ENCODE measurements around the gene ZMYND12. TPM values are rescaled to one million over a fixed set of nuclear protein-coding genes. Genes with fewer than 3 reads are reported as not detected.

Gene ZMYND12
- total RNA-seq, 1 donor from 2014 or later: 1.1 TPM

- Mint-ChIP-seq H3K4me3 (ENCODE audit: unreplicated experiment) (no peak overlapping the region), H3K27me3 (ENCODE audit: unreplicated experiment) (peaks cover 3% of the 10 kb centered on the region), H3K9me3 (ENCODE audit: unreplicated experiment) (no peaks in the 10 kb centered on the region), H3K27ac (ENCODE audit: unreplicated experiment) (no peak overlapping the region), H3K4me1 (ENCODE audit: unreplicated experiment) (no peaks in the 10 kb centered on the region), H3K36me3 (ENCODE audit: low read depth, unreplicated experiment) (no peaks in the 10 kb centered on the region)
- no peak for TF ChIP-seq CTCF (IDR thresholded peaks at IDR 0.05; ENCODE audit: unreplicated experiment)
- DNase-seq (ENCODE audit: low spot score): no peak
Measured at GRCh38 chr1:42449256-42449655, 6.6 kb downstream of the ZMYND12 start.

- H3K4me3 Mint-ChIP-seq (ENCODE audit: unreplicated experiment): no peak overlapping the region
- H3K27me3 Mint-ChIP-seq (ENCODE audit: unreplicated experiment): peaks cover 2% of the 10 kb centered on the region
- no peak for DNase-seq (ENCODE audit: low spot score)
- no peaks in the 10 kb centered on the region for H3K4me1 Mint-ChIP-seq (ENCODE audit: unreplicated experiment)
- H3K9me3 Mint-ChIP-seq (ENCODE audit: unreplicated experiment): no peaks in the 10 kb centered on the region
- TF ChIP-seq CTCF (IDR thresholded peaks at IDR 0.05; ENCODE audit: unreplicated experiment): no peak
- no peak overlapping the region for H3K27ac Mint-ChIP-seq (ENCODE audit: unreplicated experiment)
- H3K36me3 Mint-ChIP-seq (ENCODE audit: low read depth, unreplicated experiment): no peaks in the 10 kb centered on the region
Measured at GRCh38 chr1:42442662-42443061, 13.2 kb downstream of the ZMYND12 start.

GRCh38 chr1:42439940-42440339 lies 15.9 kb downstream of the ZMYND12 start:
- TF ChIP-seq CTCF (IDR thresholded peaks at IDR 0.05; ENCODE audit: unreplicated experiment): no peak
- no peak for DNase-seq (ENCODE audit: low spot score)
- Mint-ChIP-seq H3K4me1 (ENCODE audit: unreplicated experiment) (peaks cover 7% of the 10 kb centered on the region), H3K36me3 (ENCODE audit: low read depth, unreplicated experiment) (no peaks in the 10 kb centered on the region), H3K27me3 (ENCODE audit: unreplicated experiment) (peaks cover 2% of the 10 kb centered on the region), H3K4me3 (ENCODE audit: unreplicated experiment) (no peak overlapping the region), H3K9me3 (ENCODE audit: unreplicated experiment) (no peaks in the 10 kb centered on the region), H3K27ac (ENCODE audit: unreplicated experiment) (no peak overlapping the region)

GRCh38 chr1:42434340-42434739 lies 21.5 kb downstream of the ZMYND12 start:
- DNase-seq (ENCODE audit: low spot score): no peak
- H3K4me3 Mint-ChIP-seq (ENCODE audit: unreplicated experiment): no peak overlapping the region
- H3K27ac Mint-ChIP-seq (ENCODE audit: unreplicated experiment): no peak overlapping the region
- no peaks in the 10 kb centered on the region for H3K36me3 Mint-ChIP-seq (ENCODE audit: low read depth, unreplicated experiment)
- TF ChIP-seq CTCF (IDR thresholded peaks at IDR 0.05; ENCODE audit: unreplicated experiment): no peak
- H3K9me3 Mint-ChIP-seq (ENCODE audit: unreplicated experiment): no peaks in the 10 kb centered on the region
- peaks cover 27% of the 10 kb centered on the region for H3K4me1 Mint-ChIP-seq (ENCODE audit: unreplicated experiment)
- H3K27me3 Mint-ChIP-seq (ENCODE audit: unreplicated experiment): no peaks in the 10 kb centered on the region

- Mint-ChIP-seq H3K36me3 (ENCODE audit: low read depth, unreplicated experiment) (no peaks in the 10 kb centered on the region), H3K4me1 (ENCODE audit: unreplicated experiment) (peaks cover 31% of the 10 kb centered on the region), H3K27ac (ENCODE audit: unreplicated experiment) (no peak overlapping the region), H3K4me3 (ENCODE audit: unreplicated experiment) (no peak overlapping the region), H3K9me3 (ENCODE audit: unreplicated experiment) (no peaks in the 10 kb centered on the region), H3K27me3 (ENCODE audit: unreplicated experiment) (no peaks in the 10 kb centered on the region)
- no peak for TF ChIP-seq CTCF (IDR thresholded peaks at IDR 0.05; ENCODE audit: unreplicated experiment)
- no peak for DNase-seq (ENCODE audit: low spot score)
Measured at GRCh38 chr1:42433369-42433768, 22.5 kb downstream of the ZMYND12 start.

Data from endothelial cell (in vitro differentiated cells).